Endodermal cell (in vitro differentiated cells): Measurements from ENCODE around the gene TRIM26. TPM values are rescaled to one million over a fixed set of nuclear protein-coding genes. Genes with fewer than 3 reads are reported as not detected.

ENCODE experiments used
- DNase-seq: peaks from one replicate; pipeline ENCODE4 v3.0.0-alpha.2; 2017
- H3K27ac ChIP-seq: 2 replicates; pipeline ENCODE4 v1.5.1; 2013; ENCODE audit warnings: mild to moderate bottlenecking, low read depth, low read length, moderate library complexity
- H3K27me3 ChIP-seq: 2 replicates; pipeline ENCODE4 v1.6.1; 2013; ENCODE audit warnings: mild to moderate bottlenecking, low read length, moderate library complexity; ENCODE audit not compliant: insufficient read depth, control insufficient read depth, poor library complexity, severe bottlenecking
- H3K36me3 ChIP-seq: 2 replicates; pipeline ENCODE4 v1.7.0; 2013; ENCODE audit warnings: mild to moderate bottlenecking, low read length, moderate library complexity; ENCODE audit not compliant: control insufficient read depth, insufficient read depth
- H3K4me1 ChIP-seq: one replicate; pipeline ENCODE4 v1.7.0; 2013; ENCODE audit warnings: low read length; ENCODE audit not compliant: control insufficient read depth, insufficient read depth
- H3K4me3 ChIP-seq: 2 replicates; pipeline ENCODE4 v1.5.1; 2013; ENCODE audit warnings: mild to moderate bottlenecking, low read length, moderate library complexity
- H3K9ac ChIP-seq: 2 replicates; pipeline ENCODE4 v1.6.1; 2013; ENCODE audit warnings: mild to moderate bottlenecking, low read length, moderate library complexity; ENCODE audit not compliant: poor library complexity, severe bottlenecking; ENCODE audit errors: extremely low read depth
- H3K9me3 ChIP-seq: 2 replicates; pipeline ENCODE4 v1.6.1; 2013; ENCODE audit warnings: mild to moderate bottlenecking, low read length, moderate library complexity; ENCODE audit not compliant: control insufficient read depth
- H3K27ac Mint-ChIP-seq: 2 replicates; pipeline ENCODE4 v1.8.0; 2020; ENCODE audit warnings: mixed read lengths
- H3K27me3 Mint-ChIP-seq: 2 replicates; pipeline ENCODE4 v1.8.0; 2021; ENCODE audit warnings: mild to moderate bottlenecking, mixed read lengths; ENCODE audit not compliant: insufficient read depth
- H3K36me3 Mint-ChIP-seq: 2 replicates; pipeline ENCODE4 v1.8.0; 2020; ENCODE audit warnings: low read depth, mixed read lengths
- H3K4me1 Mint-ChIP-seq: 2 replicates; pipeline ENCODE4 v1.8.0; 2020; ENCODE audit warnings: mixed read lengths
- H3K4me3 Mint-ChIP-seq: 2 replicates; pipeline ENCODE4 v1.8.0; 2020; ENCODE audit warnings: mild to moderate bottlenecking, moderate library complexity, mixed read lengths
- H3K9me3 Mint-ChIP-seq: 2 replicates; pipeline ENCODE4 v1.8.0; 2020; ENCODE audit warnings: mild to moderate bottlenecking, mixed read lengths
- CTCF ChIP-seq: fragments of 200-600 bp; sonication (generic); conservative IDR thresholded peaks from 2 replicates; pipeline ENCODE4 v1.5.0; 2021; ENCODE audit warnings: antibody characterized with exemption, mild to moderate bottlenecking
- WGBS, 2 experiments: methylation state at CpG; one replicate each; pipeline versions ENCODE4 v1.1.5 to v1.1.7; 2013; ENCODE audit warnings: missing lambda C conversion rate in 2 of 2, mixed read lengths in 1 of 2; ENCODE audit not compliant: insufficient coverage in 1 of 2, insufficient read length in 1 of 2; 5-methylcytosine and 5-hydroxymethylcytosine counted together
- total RNA-seq, 2 donors: library from RNA; stranded (reverse); fragmentation: NEBNext Ultra II Directional in 1 of 2; extraction: Animal tissue kit (Norgen Biotek cat#: 25700) in 1 of 2; gene quantifications; 2 replicates in 1 of 2; 3 replicates in 1 of 2; pipeline ENCODE4 v1.2.1, GENCODE V29; 2021

Gene TRIM26
- total RNA-seq, 2 donors from 2014 or later = 29.3 to 35.3 TPM

DNA sequence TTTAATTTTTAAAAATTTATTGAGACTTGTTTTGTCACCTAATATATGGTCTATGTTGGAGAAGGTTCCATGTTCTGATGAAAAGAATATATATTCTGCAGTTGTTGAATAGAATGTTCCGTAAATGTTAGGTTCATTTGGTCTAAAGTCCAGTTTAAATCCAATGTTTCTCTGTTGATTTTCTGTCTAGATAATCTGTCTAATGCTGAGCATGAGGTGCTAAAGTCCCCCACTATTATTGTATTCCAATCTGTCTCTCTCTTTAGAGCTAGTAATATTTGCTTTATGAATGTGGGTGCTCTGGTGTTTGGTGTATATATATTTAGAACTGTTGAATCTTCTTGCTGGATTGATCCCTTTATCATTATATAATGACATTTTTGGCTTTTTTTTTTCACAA lies 34.4 kb downstream of the TRIM26 start:
- Mint-ChIP-seq H3K4me3 (no peak overlapping the region), H3K27me3 (peaks cover 54% of the 10 kb centered on the region), H3K36me3 (no peaks in the 10 kb centered on the region), H3K27ac (no peak overlapping the region), H3K4me1 (no peaks in the 10 kb centered on the region), H3K9me3 (peaks cover 12% of the 10 kb centered on the region)
- no peaks in the 10 kb centered on the region for H3K4me1 ChIP-seq
- no peak overlapping the region for H3K4me3 ChIP-seq
- H3K9me3 ChIP-seq = peaks cover 11% of the 10 kb centered on the region
- no peak overlapping the region for H3K9ac ChIP-seq
- DNase-seq = no peak
- peaks cover 26% of the 10 kb centered on the region for H3K27me3 ChIP-seq
- WGBS, 2 experiments = 91 to 100% methylated on average over 1 of the region's 1 CpG
- H3K36me3 ChIP-seq = no peaks in the 10 kb centered on the region
- H3K27ac ChIP-seq = no peak overlapping the region
- no peak for TF ChIP-seq CTCF

GRCh38 chr6:30175765-30176164 lies 37.4 kb downstream of the TRIM26 start:
- no peak overlapping the region for H3K4me3 ChIP-seq
- H3K27me3 ChIP-seq = peaks cover 52% of the 10 kb centered on the region
- no peaks in the 10 kb centered on the region for H3K4me1 Mint-ChIP-seq
- H3K27me3 Mint-ChIP-seq = peaks cover 79% of the 10 kb centered on the region
- TF ChIP-seq CTCF = no peak
- no peak overlapping the region for H3K4me3 Mint-ChIP-seq
- H3K36me3 ChIP-seq = no peaks in the 10 kb centered on the region
- H3K9me3 ChIP-seq = peaks cover 8% of the 10 kb centered on the region
- WGBS, 2 experiments = no CpG with 5 or more reads among the region's 2 CpGs
- H3K27ac Mint-ChIP-seq = no peak overlapping the region
- no peak for DNase-seq
- H3K4me1 ChIP-seq = no peaks in the 10 kb centered on the region
- no peak overlapping the region for H3K27ac ChIP-seq
- no peaks in the 10 kb centered on the region for H3K36me3 Mint-ChIP-seq
- H3K9ac ChIP-seq = no peak overlapping the region
- peaks cover 9% of the 10 kb centered on the region for H3K9me3 Mint-ChIP-seq

GRCh38 chr6:30172681-30173080 lies 40.5 kb downstream of the TRIM26 start:
- Mint-ChIP-seq H3K27ac (no peak overlapping the region), H3K36me3 (no peaks in the 10 kb centered on the region), H3K4me3 (peak overlapping the region; percentile 43), H3K9me3 (no peaks in the 10 kb centered on the region), H3K27me3 (peaks cover 82% of the 10 kb centered on the region), H3K4me1 (no peaks in the 10 kb centered on the region)
- Histone ChIP-seq H3K9ac (no peak overlapping the region), H3K4me3 (no peak overlapping the region), H3K4me1 (no peaks in the 10 kb centered on the region), H3K27me3 (peaks cover 66% of the 10 kb centered on the region), H3K9me3 (no peaks in the 10 kb centered on the region), H3K27ac (no peak overlapping the region), H3K36me3 (no peaks in the 10 kb centered on the region)
- WGBS, 2 experiments = 91 to 94% methylated on average over 2 to 4 of the region's 4 CpGs
- TF ChIP-seq CTCF = no peak
- no peak for DNase-seq
